HL-60 (cell line): Measurements from ENCODE around the gene KIAA0930.

ENCODE experiments used
- DNase-seq, 2 experiments: peaks; one replicate each; pipeline ENCODE4 v3.0.0-alpha.2; 2010 to 2020; ENCODE audit warnings: low read depth in 1 of 2, low spot score in 1 of 2
- H3K27ac ChIP-seq: fragments of 250-450 bp; sonication (Bioruptor Pico); replicated peaks from 2 replicates; pipeline ENCODE4 v1.5.1; 2020; ENCODE audit warnings: mild to moderate bottlenecking, moderate library complexity
- H3K27me3 ChIP-seq: fragments of 250-450 bp; sonication (Bioruptor Pico); 2 replicates; pipeline ENCODE4 v1.5.1; 2021; ENCODE audit warnings: mild to moderate bottlenecking, moderate library complexity; ENCODE audit not compliant: insufficient read depth, poor library complexity, severe bottlenecking
- H3K4me3 ChIP-seq: replicated peaks from 2 replicates; pipeline ENCODE4 v1.5.1; 2011; ENCODE audit warnings: mild to moderate bottlenecking, control low read depth, low read length; ENCODE audit not compliant: insufficient read depth
- CTCF ChIP-seq: IDR thresholded peaks from one replicate; pipeline ENCODE4 v1.5.1; 2011; ENCODE audit warnings: low read length, control low read depth, inconsistent platforms; ENCODE audit not compliant: insufficient read depth
- GABPA ChIP-seq: IDR thresholded peaks from 2 replicates; pipeline ENCODE4 v1.6.1; 2012; ENCODE audit warnings: low read depth
- POLR2AphosphoS5 ChIP-seq: IDR thresholded peaks from 2 replicates; pipeline ENCODE4 v1.6.1; 2012; ENCODE audit warnings: low read depth
- REST ChIP-seq: IDR thresholded peaks from 2 replicates; pipeline ENCODE4 v1.6.1; 2012; ENCODE audit warnings: low read depth; ENCODE audit not compliant: insufficient replicate concordance
- SPI1 ChIP-seq: IDR thresholded peaks from 2 replicates; pipeline ENCODE4 v1.6.1; 2012; ENCODE audit warnings: low read depth, mild to moderate bottlenecking, borderline replicate concordance

Gene KIAA0930

GRCh38 chr22:45226503-45227186 lies 14.0 kb downstream of the KIAA0930 start:
- Histone ChIP-seq H3K4me3 (no peak overlapping the region), H3K27me3 (no peaks in the 10 kb centered on the region), H3K27ac (peak overlapping the region; percentile 98)
- TF ChIP-seq SPI1 (peak; percentile 49; the same call in 1 of the 2 replicates), CTCF (no peak), POLR2AphosphoS5 (peak; percentile 87; the same call in 1 of the 2 replicates)
- DNase-seq = peak; percentile 94 to 97

DNA sequence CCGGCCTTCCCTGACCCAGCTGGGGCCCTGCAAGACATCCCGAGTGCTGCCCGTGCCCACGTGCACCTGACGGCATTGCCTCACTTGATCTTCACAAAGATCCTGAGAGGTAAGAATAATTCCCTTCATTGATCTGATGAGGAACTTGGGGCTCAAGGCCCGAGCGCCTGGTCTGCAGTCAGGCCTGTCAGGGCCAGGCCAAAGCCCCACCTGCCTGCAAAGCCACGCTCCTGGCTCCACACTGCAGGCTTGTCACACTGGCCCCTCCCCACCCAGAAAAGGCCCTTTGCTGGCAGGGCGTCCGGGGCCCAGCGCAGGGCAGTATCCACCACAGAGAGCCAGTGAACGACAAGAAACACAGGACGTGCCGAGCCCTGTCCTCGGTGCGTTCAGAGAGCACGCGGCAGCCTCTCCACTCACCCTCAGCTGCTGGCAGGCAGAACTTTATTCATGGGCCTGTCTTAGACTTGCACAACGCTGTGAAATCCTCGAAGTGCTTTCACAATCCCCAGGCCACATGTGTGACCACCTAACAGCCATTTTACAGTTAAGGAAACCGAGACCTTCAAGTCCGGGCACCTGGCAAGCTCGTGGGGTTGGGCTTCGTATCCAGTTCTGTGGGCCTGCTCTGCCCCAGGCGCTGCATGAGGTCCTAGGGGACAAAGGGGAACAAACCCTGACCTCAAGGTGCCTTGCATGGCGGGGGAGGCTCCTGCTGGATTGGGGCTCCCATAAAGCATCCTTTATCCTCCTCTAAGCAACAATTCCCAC lies 14.8 kb downstream of the KIAA0930 start:
- no peak for TF ChIP-seq SPI1
- TF ChIP-seq POLR2AphosphoS5 = peak; percentile 93
- TF ChIP-seq REST = peak; percentile 65
- H3K27me3 ChIP-seq = no peaks in the 10 kb centered on the region
- peak; percentile 96 to 98 for DNase-seq
- peak overlapping the region; percentile 98 for H3K27ac ChIP-seq
- no peak overlapping the region for H3K4me3 ChIP-seq

DNA sequence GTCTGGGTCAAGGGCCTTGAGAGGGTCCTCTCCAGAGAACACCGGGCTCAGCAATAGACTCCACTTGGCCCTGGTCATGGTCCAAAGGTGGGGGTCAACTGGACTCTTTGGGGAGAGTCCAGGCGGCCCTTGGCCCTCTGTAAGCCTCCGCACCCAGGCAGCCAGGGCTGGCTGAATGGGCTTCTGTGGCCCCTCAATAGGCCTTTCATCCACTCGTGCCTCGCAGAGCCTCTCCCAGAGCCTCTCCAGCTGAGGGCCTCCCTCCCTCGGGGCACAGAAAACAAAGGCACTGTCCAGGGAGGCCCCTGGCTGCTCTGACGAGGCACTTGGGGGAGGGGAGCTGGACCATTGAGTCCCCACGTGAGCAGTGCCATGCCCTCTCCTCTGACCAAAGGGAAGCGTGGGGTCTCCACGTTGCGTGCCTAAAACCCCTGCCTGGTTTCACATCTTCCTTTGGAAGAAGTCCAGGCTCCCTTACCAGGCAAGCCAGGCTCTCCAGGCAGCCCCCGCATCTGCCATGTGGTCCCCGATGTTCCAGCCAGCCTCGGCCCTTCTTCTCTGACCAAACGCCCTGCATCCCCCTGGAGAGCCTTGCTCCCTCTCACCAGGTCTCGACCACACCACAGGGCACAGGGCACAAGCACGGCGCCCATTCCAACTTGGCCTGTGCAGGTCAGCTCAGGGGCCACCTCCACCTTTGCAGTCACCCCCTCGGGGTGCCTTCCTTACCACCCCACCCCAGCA lies 15.5 kb downstream of the KIAA0930 start:
- no peak for DNase-seq
- no peaks in the 10 kb centered on the region for H3K27me3 ChIP-seq
- no peak for TF ChIP-seq CTCF
- TF ChIP-seq POLR2AphosphoS5 = no peak
- no peak for TF ChIP-seq GABPA
- no peak for TF ChIP-seq SPI1
- no peak for TF ChIP-seq REST
- H3K27ac ChIP-seq = peak overlapping the region; percentile 98
- H3K4me3 ChIP-seq = no peak overlapping the region

- Histone ChIP-seq H3K4me3 (no peak overlapping the region), H3K27me3 (no peaks in the 10 kb centered on the region), H3K27ac (peak overlapping the region; percentile 98)
- DNase-seq = no peak
- TF ChIP-seq CTCF (no peak), SPI1 (no peak), REST (no peak), GABPA (no peak), POLR2AphosphoS5 (no peak)
Observed at GRCh38 chr22:45224331-45224730, 16.4 kb downstream of the KIAA0930 start.
